ENCODE results near the gene RAB3IL1.
"Not testable (repeated sequence)": the region's sequence is repeated elsewhere in the genome, so short reads cannot be mapped to it uniquely, and the experiment has no call there.

Gene RAB3IL1

GRCh38 chr11:61917334-61918109 lies at the start of gene RAB3IL1:
RAB3IL1 (minus strand) TSS chr11:61917566; CDS start chr11:61917367, 199 bp downstream.
- peaks cover 23% of the 10 kb centered on the region for H3K4me1 ChIP-seq (ENCODE audit: control insufficient read depth, insufficient read depth, low read length)
- H3K9ac ChIP-seq (ENCODE audit: low read length): peak within 1 kb of the TSS; percentile 52
- H3K27ac ChIP-seq (ENCODE audit: low read depth, low read length): no peak within 1 kb of the TSS
- peaks cover 31% of the 10 kb centered on the region for H3K27me3 ChIP-seq (ENCODE audit: control insufficient read depth, insufficient read depth, low read length)
- no peaks in the 10 kb centered on the region for H3K36me3 ChIP-seq (ENCODE audit: control insufficient read depth, insufficient read depth, low read length)
- peak within 1 kb of the TSS; percentile 65 for H3K4me3 ChIP-seq (ENCODE audit: low read depth, low read length)
- H3K9me3 ChIP-seq (ENCODE audit: control insufficient read depth, insufficient read depth, low read depth, low read length): no peaks in the 10 kb centered on the region

GRCh38 chr11:61966734-61967115 lies 49.4 kb upstream of the RAB3IL1 start:
- Histone ChIP-seq H3K27ac (ENCODE audit: low read depth, low read length) (peak overlapping the region; percentile 91; the same call in 1 of the 2 replicates), H3K9me3 (ENCODE audit: control insufficient read depth, insufficient read depth, low read depth, low read length) (no peaks in the 10 kb centered on the region), H3K36me3 (ENCODE audit: control insufficient read depth, insufficient read depth, low read length) (peaks cover 37% of the 10 kb centered on the region), H3K27me3 (ENCODE audit: control insufficient read depth, insufficient read depth, low read length) (no peaks in the 10 kb centered on the region), H3K4me3 (ENCODE audit: low read depth, low read length) (peak overlapping the region; percentile 99), H3K4me1 (ENCODE audit: control insufficient read depth, insufficient read depth, low read length) (peaks cover 23% of the 10 kb centered on the region), H3K9ac (ENCODE audit: low read length) (peak overlapping the region; percentile 94)

GRCh38 chr11:61964666-61965271 lies 47.4 kb upstream of the RAB3IL1 start:
- not testable (repeated sequence) for H3K27ac ChIP-seq (ENCODE audit: low read depth, low read length); H3K27me3 ChIP-seq (ENCODE audit: control insufficient read depth, insufficient read depth, low read length); H3K9me3 ChIP-seq (ENCODE audit: control insufficient read depth, insufficient read depth, low read depth, low read length); H3K9ac ChIP-seq (ENCODE audit: low read length)
- Histone ChIP-seq H3K4me3 (ENCODE audit: low read depth, low read length) (peak overlapping the region; percentile 99; the same call in 1 of the 2 replicates), H3K36me3 (ENCODE audit: control insufficient read depth, insufficient read depth, low read length) (peaks cover 37% of the 10 kb centered on the region), H3K4me1 (ENCODE audit: control insufficient read depth, insufficient read depth, low read length) (peaks cover 11% of the 10 kb centered on the region)

- no peaks in the 10 kb centered on the region for H3K27me3 ChIP-seq (ENCODE audit: control insufficient read depth, insufficient read depth, low read length)
- no peaks in the 10 kb centered on the region for H3K9me3 ChIP-seq (ENCODE audit: control insufficient read depth, insufficient read depth, low read depth, low read length)
- H3K27ac ChIP-seq (ENCODE audit: low read depth, low read length): no peak overlapping the region
- H3K4me1 ChIP-seq (ENCODE audit: control insufficient read depth, insufficient read depth, low read length): peaks cover 11% of the 10 kb centered on the region
- H3K9ac ChIP-seq (ENCODE audit: low read length): no peak overlapping the region
- no peak overlapping the region for H3K4me3 ChIP-seq (ENCODE audit: low read depth, low read length)
- peaks cover 37% of the 10 kb centered on the region for H3K36me3 ChIP-seq (ENCODE audit: control insufficient read depth, insufficient read depth, low read length)
These were observed 46.8 kb upstream of the RAB3IL1 start for GRCh38 chr11:61964058-61964665.

GRCh38 chr11:61963282-61964057 lies 46.1 kb upstream of the RAB3IL1 start:
- H3K4me3 ChIP-seq (ENCODE audit: low read depth, low read length): no peak overlapping the region
- H3K36me3 ChIP-seq (ENCODE audit: control insufficient read depth, insufficient read depth, low read length): peaks cover 37% of the 10 kb centered on the region
- H3K4me1 ChIP-seq (ENCODE audit: control insufficient read depth, insufficient read depth, low read length): peaks cover 5% of the 10 kb centered on the region
- no peak overlapping the region for H3K27ac ChIP-seq (ENCODE audit: low read depth, low read length)
- H3K9me3 ChIP-seq (ENCODE audit: control insufficient read depth, insufficient read depth, low read depth, low read length): no peaks in the 10 kb centered on the region
- H3K27me3 ChIP-seq (ENCODE audit: control insufficient read depth, insufficient read depth, low read length): no peaks in the 10 kb centered on the region
- no peak overlapping the region for H3K9ac ChIP-seq (ENCODE audit: low read length)

GRCh38 chr11:61963016-61963281 lies 45.6 kb upstream of the RAB3IL1 start:
- H3K36me3 ChIP-seq (ENCODE audit: control insufficient read depth, insufficient read depth, low read length): peaks cover 37% of the 10 kb centered on the region
- no peaks in the 10 kb centered on the region for H3K27me3 ChIP-seq (ENCODE audit: control insufficient read depth, insufficient read depth, low read length)
- H3K9me3 ChIP-seq (ENCODE audit: control insufficient read depth, insufficient read depth, low read depth, low read length): no peaks in the 10 kb centered on the region
- no peak overlapping the region for H3K9ac ChIP-seq (ENCODE audit: low read length)
- no peak overlapping the region for H3K4me3 ChIP-seq (ENCODE audit: low read depth, low read length)
- no peaks in the 10 kb centered on the region for H3K4me1 ChIP-seq (ENCODE audit: control insufficient read depth, insufficient read depth, low read length)
- H3K27ac ChIP-seq (ENCODE audit: low read depth, low read length): no peak overlapping the region

- H3K27me3 ChIP-seq (ENCODE audit: control insufficient read depth, insufficient read depth, low read length): no peaks in the 10 kb centered on the region
- no peak overlapping the region for H3K4me3 ChIP-seq (ENCODE audit: low read depth, low read length)
- H3K9ac ChIP-seq (ENCODE audit: low read length): no peak overlapping the region
- no peaks in the 10 kb centered on the region for H3K4me1 ChIP-seq (ENCODE audit: control insufficient read depth, insufficient read depth, low read length)
- H3K27ac ChIP-seq (ENCODE audit: low read depth, low read length): no peak overlapping the region
- H3K36me3 ChIP-seq (ENCODE audit: control insufficient read depth, insufficient read depth, low read length): peaks cover 37% of the 10 kb centered on the region
- no peaks in the 10 kb centered on the region for H3K9me3 ChIP-seq (ENCODE audit: control insufficient read depth, insufficient read depth, low read depth, low read length)
These were observed 45.0 kb upstream of the RAB3IL1 start for GRCh38 chr11:61962213-61963015.

GRCh38 chr11:61961570-61962212 lies 44.3 kb upstream of the RAB3IL1 start:
- no peak overlapping the region for H3K27ac ChIP-seq (ENCODE audit: low read depth, low read length)
- H3K27me3 ChIP-seq (ENCODE audit: control insufficient read depth, insufficient read depth, low read length): peaks cover 2% of the 10 kb centered on the region
- no peak overlapping the region for H3K9ac ChIP-seq (ENCODE audit: low read length)
- H3K36me3 ChIP-seq (ENCODE audit: control insufficient read depth, insufficient read depth, low read length): peaks cover 34% of the 10 kb centered on the region
- no peaks in the 10 kb centered on the region for H3K9me3 ChIP-seq (ENCODE audit: control insufficient read depth, insufficient read depth, low read depth, low read length)
- H3K4me1 ChIP-seq (ENCODE audit: control insufficient read depth, insufficient read depth, low read length): no peaks in the 10 kb centered on the region
- no peak overlapping the region for H3K4me3 ChIP-seq (ENCODE audit: low read depth, low read length)

GRCh38 chr11:61960532-61960931 lies 43.2 kb upstream of the RAB3IL1 start:
- Histone ChIP-seq H3K27ac (ENCODE audit: low read depth, low read length) (no peak overlapping the region), H3K9me3 (ENCODE audit: control insufficient read depth, insufficient read depth, low read depth, low read length) (no peaks in the 10 kb centered on the region), H3K9ac (ENCODE audit: low read length) (no peak overlapping the region), H3K27me3 (ENCODE audit: control insufficient read depth, insufficient read depth, low read length) (peaks cover 13% of the 10 kb centered on the region), H3K4me1 (ENCODE audit: control insufficient read depth, insufficient read depth, low read length) (0 out of 2 replicates have a peak, but pooled peaks cover 3% of the 10 kb centered on the region), H3K36me3 (ENCODE audit: control insufficient read depth, insufficient read depth, low read length) (peaks cover 24% of the 10 kb centered on the region), H3K4me3 (ENCODE audit: low read depth, low read length) (no peak overlapping the region)

GRCh38 chr11:61959678-61960077 lies 42.3 kb upstream of the RAB3IL1 start:
- Histone ChIP-seq H3K36me3 (ENCODE audit: control insufficient read depth, insufficient read depth, low read length) (peaks cover 16% of the 10 kb centered on the region), H3K4me3 (ENCODE audit: low read depth, low read length) (no peak overlapping the region), H3K4me1 (ENCODE audit: control insufficient read depth, insufficient read depth, low read length) (0 out of 2 replicates have a peak, but pooled peaks cover 6% of the 10 kb centered on the region), H3K9me3 (ENCODE audit: control insufficient read depth, insufficient read depth, low read depth, low read length) (no peaks in the 10 kb centered on the region), H3K27me3 (ENCODE audit: control insufficient read depth, insufficient read depth, low read length) (peaks cover 20% of the 10 kb centered on the region), H3K9ac (ENCODE audit: low read length) (no peak overlapping the region), H3K27ac (ENCODE audit: low read depth, low read length) (no peak overlapping the region)

Measured in HUES6 (cell line).